Measurements from ENCODE around the gene TBCE. TPM values are rescaled to one million over a fixed set of nuclear protein-coding genes. Genes with fewer than 3 reads are reported as not detected.

Gene TBCE
- polyA plus RNA-seq, 6 donors from 2014 or later: 8.5 to 23.7 (median 13.3) TPM

- peak overlapping the region in 1 of 8 donors; percentile 31 for H3K4me3 Mint-ChIP-seq
- peaks cover 10 to 26% (median 18%) of the 10 kb centered on the region in 3 donors for H3K4me1 Mint-ChIP-seq
- no peaks in the 10 kb centered on the region for H3K27me3 Mint-ChIP-seq
- H3K9me3 Mint-ChIP-seq: no peaks in the 10 kb centered on the region
- H3K27ac Mint-ChIP-seq: peak overlapping the region in 2 of 6 donors; percentile 37
- no peak for DNase-seq
- peaks cover 0 to 13% of the 10 kb centered on the region in 2 donors for H3K36me3 Mint-ChIP-seq
- ATAC-seq (ENCODE audit: low read depth in 2 of 2): no peak
These were observed 58.9 kb downstream of the TBCE start for GRCh38 chr1:235426143-235426542.

GRCh38 chr1:235426680-235427079 lies 59.5 kb downstream of the TBCE start:
- Mint-ChIP-seq H3K27ac (no peak overlapping the region), H3K4me1 (peaks cover 10 to 26% (median 18%) of the 10 kb centered on the region in 3 donors), H3K9me3 (no peaks in the 10 kb centered on the region), H3K36me3 (peaks cover 0 to 13% of the 10 kb centered on the region in 2 donors), H3K4me3 (no peak overlapping the region), H3K27me3 (no peaks in the 10 kb centered on the region)
- ATAC-seq (ENCODE audit: low read depth in 2 of 2) (no peak), DNase-seq (no peak)

- no peak overlapping the region for H3K27ac Mint-ChIP-seq
- ATAC-seq (ENCODE audit: low read depth in 2 of 2) (no peak), DNase-seq (no peak)
- no peaks in the 10 kb centered on the region for H3K27me3 Mint-ChIP-seq
- peaks cover 0 to 13% of the 10 kb centered on the region in 2 donors for H3K36me3 Mint-ChIP-seq
- H3K4me3 Mint-ChIP-seq: no peak overlapping the region
- H3K4me1 Mint-ChIP-seq: peaks cover 10 to 26% (median 18%) of the 10 kb centered on the region in 3 donors
- no peaks in the 10 kb centered on the region for H3K9me3 Mint-ChIP-seq
These were observed 60.2 kb downstream of the TBCE start for GRCh38 chr1:235427447-235427846.

GRCh38 chr1:235429143-235429542 lies 61.9 kb downstream of the TBCE start:
- Mint-ChIP-seq H3K27me3 (no peaks in the 10 kb centered on the region), H3K9me3 (no peaks in the 10 kb centered on the region), H3K4me1 (peaks cover 0 to 13% (median 5%) of the 10 kb centered on the region in 3 donors), H3K27ac (peak overlapping the region in 1 of 6 donors; percentile 47), H3K36me3 (peaks cover 0 to 13% of the 10 kb centered on the region in 2 donors), H3K4me3 (no peak overlapping the region)
- DNase-seq (no peak), ATAC-seq (ENCODE audit: low read depth in 2 of 2) (no peak)

GRCh38 chr1:235430991-235431390 lies 63.8 kb downstream of the TBCE start:
- Mint-ChIP-seq H3K4me1 (peaks cover 0 to 5% (median 2%) of the 10 kb centered on the region in 3 donors), H3K27ac (no peak overlapping the region), H3K27me3 (no peaks in the 10 kb centered on the region), H3K4me3 (no peak overlapping the region), H3K9me3 (no peaks in the 10 kb centered on the region), H3K36me3 (peaks cover 0 to 1% of the 10 kb centered on the region in 2 donors)
- ATAC-seq (ENCODE audit: low read depth in 2 of 2): no peak
- no peak for DNase-seq

- DNase-seq: no peak
- Mint-ChIP-seq H3K27ac (peak overlapping the region in 1 of 6 donors; percentile 5), H3K9me3 (no peaks in the 10 kb centered on the region), H3K27me3 (no peaks in the 10 kb centered on the region), H3K4me1 (no peaks in the 10 kb centered on the region), H3K36me3 (peaks cover 5 to 11% of the 10 kb centered on the region in 2 donors), H3K4me3 (no peak overlapping the region)
- no peak for ATAC-seq (ENCODE audit: low read depth in 2 of 2)
These were observed 66.8 kb downstream of the TBCE start for GRCh38 chr1:235434001-235434400.

GRCh38 chr1:235441159-235441685 lies 74.0 kb downstream of the TBCE start:
- H3K27ac Mint-ChIP-seq: no peak overlapping the region
- H3K36me3 Mint-ChIP-seq: peaks cover 8 to 23% of the 10 kb centered on the region in 2 donors
- H3K27me3 Mint-ChIP-seq: no peaks in the 10 kb centered on the region
- H3K9me3 Mint-ChIP-seq: no peaks in the 10 kb centered on the region
- no peak overlapping the region for H3K4me3 Mint-ChIP-seq
- H3K4me1 Mint-ChIP-seq: no peaks in the 10 kb centered on the region
- DNase-seq (no peak), ATAC-seq (ENCODE audit: low read depth in 2 of 2) (no peak)

- Mint-ChIP-seq H3K9me3 (no peaks in the 10 kb centered on the region), H3K27ac (peak overlapping the region in 2 of 6 donors; percentile 38 to 43), H3K4me1 (no peaks in the 10 kb centered on the region), H3K4me3 (no peak overlapping the region), H3K36me3 (peaks cover 8 to 19% of the 10 kb centered on the region in 2 donors), H3K27me3 (no peaks in the 10 kb centered on the region)
- no peak for DNase-seq
- ATAC-seq (ENCODE audit: low read depth in 2 of 2): no peak
These were observed 75.7 kb downstream of the TBCE start for GRCh38 chr1:235442788-235443429.

- ATAC-seq (ENCODE audit: low read depth in 2 of 2) (no peak), DNase-seq (no peak)
- no peaks in the 10 kb centered on the region for H3K9me3 Mint-ChIP-seq
These were observed 81.4 kb downstream of the TBCE start for GRCh38 chr1:235448616-235449015.

GRCh38 chr1:235450433-235450832 lies 83.2 kb downstream of the TBCE start:
- DNase-seq (no peak), ATAC-seq (ENCODE audit: low read depth in 2 of 2) (no peak)
- H3K36me3 Mint-ChIP-seq: peaks cover 0 to 9% of the 10 kb centered on the region in 2 donors
- no peak overlapping the region for H3K4me3 Mint-ChIP-seq
- peak overlapping the region in 1 of 6 donors; percentile 43 for H3K27ac Mint-ChIP-seq
- H3K9me3 Mint-ChIP-seq: no peaks in the 10 kb centered on the region
- no peaks in the 10 kb centered on the region for H3K27me3 Mint-ChIP-seq
- no peaks in the 10 kb centered on the region for H3K4me1 Mint-ChIP-seq

More at GRCh38 chr1:235448616-235449015, 81.4 kb downstream of the TBCE start:
- H3K4me3 Mint-ChIP-seq: no peak overlapping the region
- H3K36me3 Mint-ChIP-seq: peaks cover 0 to 9% of the 10 kb centered on the region in 2 donors
- no peaks in the 10 kb centered on the region for H3K27me3 Mint-ChIP-seq
- H3K4me1 Mint-ChIP-seq: no peaks in the 10 kb centered on the region
- no peak overlapping the region for H3K27ac Mint-ChIP-seq

GRCh38 chr1:235450886-235451483 lies 83.8 kb downstream of the TBCE start:
- no peaks in the 10 kb centered on the region for H3K27me3 Mint-ChIP-seq
- no peak for ATAC-seq (ENCODE audit: low read depth in 2 of 2)
- H3K9me3 Mint-ChIP-seq: no peaks in the 10 kb centered on the region
- peaks cover 0 to 9% of the 10 kb centered on the region in 2 donors for H3K36me3 Mint-ChIP-seq
- H3K27ac Mint-ChIP-seq: peak overlapping the region in 3 of 6 donors; percentile 44 to 78 (median 48)
- no peak overlapping the region for H3K4me3 Mint-ChIP-seq
- no peak for DNase-seq
- H3K4me1 Mint-ChIP-seq: no peaks in the 10 kb centered on the region

- H3K36me3 Mint-ChIP-seq: peaks cover 0 to 9% of the 10 kb centered on the region in 2 donors
These were observed 86.8 kb downstream of the TBCE start for GRCh38 chr1:235454021-235454420.

GRCh38 chr1:235455097-235455496 lies 87.9 kb downstream of the TBCE start:
- H3K27me3 Mint-ChIP-seq: no peaks in the 10 kb centered on the region

More at GRCh38 chr1:235454021-235454420, 86.8 kb downstream of the TBCE start:
- no peak overlapping the region for H3K27ac Mint-ChIP-seq
- DNase-seq (no peak), ATAC-seq (ENCODE audit: low read depth in 2 of 2) (no peak)
- no peak overlapping the region for H3K4me3 Mint-ChIP-seq
- H3K9me3 Mint-ChIP-seq: no peaks in the 10 kb centered on the region
- no peaks in the 10 kb centered on the region for H3K27me3 Mint-ChIP-seq
- no peaks in the 10 kb centered on the region for H3K4me1 Mint-ChIP-seq

GRCh38 chr1:235455823-235456222 lies 88.6 kb downstream of the TBCE start:
- peak overlapping the region in 1 of 6 donors; percentile 10 for H3K27ac Mint-ChIP-seq

More at GRCh38 chr1:235455097-235455496, 87.9 kb downstream of the TBCE start:
- Mint-ChIP-seq H3K4me3 (no peak overlapping the region), H3K4me1 (no peaks in the 10 kb centered on the region), H3K36me3 (peaks cover 0 to 8% of the 10 kb centered on the region in 2 donors), H3K27ac (no peak overlapping the region), H3K9me3 (no peaks in the 10 kb centered on the region)
- DNase-seq: no peak
- no peak for ATAC-seq (ENCODE audit: low read depth in 2 of 2)

More at GRCh38 chr1:235455823-235456222, 88.6 kb downstream of the TBCE start:
- Mint-ChIP-seq H3K36me3 (peaks cover 0 to under 1% of the 10 kb centered on the region in 2 donors), H3K27me3 (no peaks in the 10 kb centered on the region), H3K4me3 (no peak overlapping the region), H3K9me3 (no peaks in the 10 kb centered on the region), H3K4me1 (no peaks in the 10 kb centered on the region)
- ATAC-seq (ENCODE audit: low read depth in 2 of 2) (no peak), DNase-seq (no peak)

All from naive B cell (primary cell).